ENCODE data around the gene AKIRIN1.
"Not testable (repeated sequence)": the region's sequence is repeated elsewhere in the genome, so short reads cannot be mapped to it uniquely, and the experiment has no call there.

The AKIRIN1 gene

GRCh38 chr1:38962113-38962512 is 29.0 kb upstream of the AKIRIN1 start:
- Histone ChIP-seq H2BK12ac (ENCODE audit: low read length in 2 of 2) (no peak overlapping the region), H3K18ac (ENCODE audit: low read depth in 1 of 2, low read length in 2 of 2) (peak overlapping the region in 1 of 2 experiments; percentile 15), H3K36me3 (ENCODE audit: control insufficient read depth in 1 of 2, insufficient read depth in 2 of 2, low read depth in 1 of 2, low read length in 2 of 2) (no peaks in the 10 kb centered on the region), H2BK15ac (ENCODE audit: low read depth, poor library complexity, severe bottlenecking) (no peak overlapping the region), H3K27ac (ENCODE audit: low read length, poor library complexity, severe bottlenecking) (no peak overlapping the region), H2AFZ (ENCODE audit: low read depth, low read length) (no peak overlapping the region), H3K27me3 (ENCODE audit: control insufficient read depth in 1 of 2, insufficient read depth in 1 of 2, low read length in 2 of 2) (no peaks in the 10 kb centered on the region), H4K8ac (ENCODE audit: low read length) (no peak overlapping the region), H3K4me2 (ENCODE audit: low read length, poor library complexity, severe bottlenecking) (no peak overlapping the region), H3K4ac (ENCODE audit: low read depth in 1 of 2, low read length in 2 of 2) (no peak overlapping the region), H3K9ac (ENCODE audit: low read length) (peak overlapping the region; percentile 52), H3K79me1 (replicated peaks; ENCODE audit: low read length, poor library complexity, severe bottlenecking) (no peaks in the 10 kb centered on the region), H2BK5ac (ENCODE audit: low read depth, low read length, poor library complexity, severe bottlenecking) (no peak overlapping the region), H3K9me3 (ENCODE audit: control insufficient read depth, low read length) (no peaks in the 10 kb centered on the region), H3K4me1 (ENCODE audit: control insufficient read depth, insufficient read depth, low read depth, low read length) (peaks cover 2% of the 10 kb centered on the region), H2AK5ac (ENCODE audit: low read length, severe bottlenecking) (no peak overlapping the region), H2BK120ac (ENCODE audit: low read depth, low read length) (no peak overlapping the region), H4K91ac (ENCODE audit: low read length) (no peak overlapping the region), H3K23ac (ENCODE audit: low read length in 2 of 2) (no peak overlapping the region), H3K14ac (ENCODE audit: low read length in 2 of 2) (no peak overlapping the region), H3K4me3 (ENCODE audit: insufficient read depth in 1 of 2, low read depth in 1 of 2, low read length in 2 of 2) (no peak overlapping the region)
- DNase-seq, result no peak
- 89% methylated on average over 3 of the region's 3 CpGs for WGBS

- Histone ChIP-seq H2BK15ac (ENCODE audit: low read depth, poor library complexity, severe bottlenecking) (no peak overlapping the region), H2AFZ (ENCODE audit: low read depth, low read length) (no peak overlapping the region), H3K27ac (ENCODE audit: low read length, poor library complexity, severe bottlenecking) (no peak overlapping the region), H3K4me3 (ENCODE audit: insufficient read depth in 1 of 2, low read depth in 1 of 2, low read length in 2 of 2) (no peak overlapping the region), H3K79me1 (replicated peaks; ENCODE audit: low read length, poor library complexity, severe bottlenecking) (no peaks in the 10 kb centered on the region), H3K9ac (ENCODE audit: low read length) (no peak overlapping the region), H3K36me3 (ENCODE audit: control insufficient read depth in 1 of 2, insufficient read depth in 2 of 2, low read depth in 1 of 2, low read length in 2 of 2) (no peaks in the 10 kb centered on the region), H3K18ac (ENCODE audit: low read depth in 1 of 2, low read length in 2 of 2) (no peak overlapping the region), H3K9me3 (ENCODE audit: control insufficient read depth, low read length) (no peaks in the 10 kb centered on the region), H2AK5ac (ENCODE audit: low read length, severe bottlenecking) (no peak overlapping the region), H3K14ac (ENCODE audit: low read length in 2 of 2) (no peak overlapping the region), H2BK12ac (ENCODE audit: low read length in 2 of 2) (no peak overlapping the region), H2BK120ac (ENCODE audit: low read depth, low read length) (no peak overlapping the region), H3K27me3 (ENCODE audit: control insufficient read depth in 1 of 2, insufficient read depth in 1 of 2, low read length in 2 of 2) (no peaks in the 10 kb centered on the region), H3K4ac (ENCODE audit: low read depth in 1 of 2, low read length in 2 of 2) (no peak overlapping the region), H2BK5ac (ENCODE audit: low read depth, low read length, poor library complexity, severe bottlenecking) (no peak overlapping the region), H4K8ac (ENCODE audit: low read length) (no peak overlapping the region), H3K4me2 (ENCODE audit: low read length, poor library complexity, severe bottlenecking) (no peak overlapping the region), H3K23ac (ENCODE audit: low read length in 2 of 2) (no peak overlapping the region), H3K4me1 (ENCODE audit: control insufficient read depth, insufficient read depth, low read depth, low read length) (peaks cover 2% of the 10 kb centered on the region), H4K91ac (ENCODE audit: low read length) (no peak overlapping the region)
- DNase-seq, result peak; percentile 43
- WGBS, result 72% methylated on average over 5 of the region's 7 CpGs
Measured at GRCh38 chr1:38962560-38962959, 28.5 kb upstream of the AKIRIN1 start.

GRCh38 chr1:38964140-38964548 is 26.9 kb upstream of the AKIRIN1 start:
- Histone ChIP-seq H3K36me3 (ENCODE audit: control insufficient read depth in 1 of 2, insufficient read depth in 2 of 2, low read depth in 1 of 2, low read length in 2 of 2) (no peaks in the 10 kb centered on the region), H4K91ac (ENCODE audit: low read length) (no peak overlapping the region), H3K4me2 (ENCODE audit: low read length, poor library complexity, severe bottlenecking) (no peak overlapping the region), H3K9ac (ENCODE audit: low read length) (no peak overlapping the region), H4K8ac (ENCODE audit: low read length) (no peak overlapping the region), H3K4me1 (ENCODE audit: control insufficient read depth, insufficient read depth, low read depth, low read length) (no peaks in the 10 kb centered on the region), H3K4me3 (ENCODE audit: insufficient read depth in 1 of 2, low read depth in 1 of 2, low read length in 2 of 2) (no peak overlapping the region), H2BK12ac (ENCODE audit: low read length in 2 of 2) (no peak overlapping the region), H2AK5ac (ENCODE audit: low read length, severe bottlenecking) (no peak overlapping the region), H2AFZ (ENCODE audit: low read depth, low read length) (no peak overlapping the region), H3K14ac (ENCODE audit: low read length in 2 of 2) (no peak overlapping the region), H3K4ac (ENCODE audit: low read depth in 1 of 2, low read length in 2 of 2) (no peak overlapping the region), H3K9me3 (ENCODE audit: control insufficient read depth, low read length) (no peaks in the 10 kb centered on the region), H3K23ac (ENCODE audit: low read length in 2 of 2) (no peak overlapping the region), H3K27ac (ENCODE audit: low read length, poor library complexity, severe bottlenecking) (no peak overlapping the region), H2BK120ac (ENCODE audit: low read depth, low read length) (no peak overlapping the region), H3K18ac (ENCODE audit: low read depth in 1 of 2, low read length in 2 of 2) (no peak overlapping the region), H3K79me1 (replicated peaks; ENCODE audit: low read length, poor library complexity, severe bottlenecking) (no peaks in the 10 kb centered on the region), H2BK15ac (ENCODE audit: low read depth, poor library complexity, severe bottlenecking) (no peak overlapping the region), H2BK5ac (ENCODE audit: low read depth, low read length, poor library complexity, severe bottlenecking) (no peak overlapping the region), H3K27me3 (ENCODE audit: control insufficient read depth in 1 of 2, insufficient read depth in 1 of 2, low read length in 2 of 2) (no peaks in the 10 kb centered on the region)
- 75% methylated on average over 3 of the region's 3 CpGs for WGBS
- DNase-seq, result no peak

GRCh38 chr1:38973145-38973544 is 17.9 kb upstream of the AKIRIN1 start:
- not testable (repeated sequence) for H3K79me1 ChIP-seq (replicated peaks; ENCODE audit: low read length, poor library complexity, severe bottlenecking); H2BK15ac ChIP-seq (ENCODE audit: low read depth, poor library complexity, severe bottlenecking); H3K18ac ChIP-seq (ENCODE audit: low read depth in 1 of 2, low read length in 2 of 2); H3K4me1 ChIP-seq (ENCODE audit: control insufficient read depth, insufficient read depth, low read depth, low read length); H4K91ac ChIP-seq (ENCODE audit: low read length); H3K9me3 ChIP-seq (ENCODE audit: control insufficient read depth, low read length); H2BK12ac ChIP-seq (ENCODE audit: low read length in 2 of 2); H2BK120ac ChIP-seq (ENCODE audit: low read depth, low read length); H3K4ac ChIP-seq (ENCODE audit: low read depth in 1 of 2, low read length in 2 of 2); H3K27me3 ChIP-seq (ENCODE audit: control insufficient read depth in 1 of 2, insufficient read depth in 1 of 2, low read length in 2 of 2); H3K36me3 ChIP-seq (ENCODE audit: control insufficient read depth in 1 of 2, insufficient read depth in 2 of 2, low read depth in 1 of 2, low read length in 2 of 2); DNase-seq; H2BK5ac ChIP-seq (ENCODE audit: low read depth, low read length, poor library complexity, severe bottlenecking); H2AK5ac ChIP-seq (ENCODE audit: low read length, severe bottlenecking); H3K27ac ChIP-seq (ENCODE audit: low read length, poor library complexity, severe bottlenecking); H3K4me3 ChIP-seq (ENCODE audit: insufficient read depth in 1 of 2, low read depth in 1 of 2, low read length in 2 of 2); H2AFZ ChIP-seq (ENCODE audit: low read depth, low read length); H3K23ac ChIP-seq (ENCODE audit: low read length in 2 of 2); H3K14ac ChIP-seq (ENCODE audit: low read length in 2 of 2); H3K4me2 ChIP-seq (ENCODE audit: low read length, poor library complexity, severe bottlenecking); H4K8ac ChIP-seq (ENCODE audit: low read length); H3K9ac ChIP-seq (ENCODE audit: low read length)
- whole genome bisulfite sequencing, result 69% methylated on average over 5 of the region's 6 CpGs

Data from mesenchymal stem cell (in vitro differentiated cells and primary cell).